OCI-LY1 (cell line): Measurements from ENCODE around the gene TUT1.

Experiments used
- H2AFZ ChIP-seq: fragments of 200-600 bp; sonication (generic), shearing (Covaris generic); 2 replicates; pipeline ENCODE4 v1.6.0; 2014; ENCODE audit warnings: antibody characterized with exemption, mild to moderate bottlenecking, low read length
- H3F3A ChIP-seq: fragments of 200-600 bp; sonication (generic), shearing (Covaris generic); 2 replicates; pipeline ENCODE4 v1.6.0; 2014; ENCODE audit warnings: mild to moderate bottlenecking, antibody characterized with exemption, low read length, moderate library complexity; ENCODE audit not compliant: insufficient read depth
- H3K27ac ChIP-seq: fragments of 200-600 bp; sonication (generic); 2 replicates; pipeline ENCODE4 v1.5.1; 2014; ENCODE audit warnings: low read length, mixed run types, mild to moderate bottlenecking, low read depth; ENCODE audit not compliant: poor library complexity, severe bottlenecking
- H3K27me3 ChIP-seq: fragments of 200-600 bp; sonication (generic); 2 replicates; pipeline ENCODE4 v1.6.0; 2014; ENCODE audit warnings: antibody characterized with exemption, mild to moderate bottlenecking, low read length, moderate library complexity; ENCODE audit not compliant: insufficient read depth
- H3K36me3 ChIP-seq: fragments of 200-600 bp; sonication (generic); 2 replicates; pipeline ENCODE4 v1.6.1; 2014; ENCODE audit warnings: mild to moderate bottlenecking, antibody characterized with exemption, low read length, moderate library complexity, mixed read lengths; ENCODE audit not compliant: insufficient read depth
- H3K4me1 ChIP-seq: fragments of 200-600 bp; sonication (generic); 2 replicates; pipeline ENCODE4 v1.5.1; 2014; ENCODE audit warnings: mild to moderate bottlenecking, low read length, moderate library complexity; ENCODE audit not compliant: insufficient read depth, severe bottlenecking
- H3K4me2 ChIP-seq: fragments of 200-600 bp; sonication (generic), shearing (Covaris generic); 2 replicates; pipeline ENCODE4 v1.6.1; 2014; ENCODE audit warnings: low read length
- H3K4me3 ChIP-seq: fragments of 200-600 bp; sonication (generic); 2 replicates; pipeline ENCODE4 v1.5.1; 2014; ENCODE audit warnings: low read length, low read depth, mild to moderate bottlenecking, mixed read lengths; ENCODE audit not compliant: poor library complexity, severe bottlenecking
- H3K79me2 ChIP-seq: fragments of 200-600 bp; shearing (Covaris generic); 2 replicates; pipeline ENCODE4 v1.6.1; 2016; ENCODE audit warnings: mixed run types, low read length, mixed read lengths; ENCODE audit not compliant: insufficient read depth
- H3K9ac ChIP-seq: fragments of 200-600 bp; sonication (generic), shearing (Covaris generic); 2 replicates; pipeline ENCODE4 v1.6.1; 2014; ENCODE audit warnings: mild to moderate bottlenecking, low read length, mixed read lengths
- H3K9me2 ChIP-seq: fragments of 200-600 bp; sonication (generic), shearing (Covaris generic); 2 replicates; pipeline ENCODE4 v1.6.1; 2014; ENCODE audit warnings: low read depth, mild to moderate bottlenecking, low read length, mixed read lengths
- H3K9me3 ChIP-seq: fragments of 200-600 bp; shearing (Covaris generic); 2 replicates; pipeline ENCODE4 v1.6.1; 2014; ENCODE audit warnings: low read length, mixed read lengths
- H4K20me1 ChIP-seq: fragments of 200-600 bp; sonication (generic), shearing (Covaris generic); 2 replicates; pipeline ENCODE4 v1.6.0; 2016; ENCODE audit warnings: mild to moderate bottlenecking, low read length; ENCODE audit not compliant: insufficient read depth
- EZH2 ChIP-seq: fragments of 200-600 bp; sonication (generic), shearing (Covaris generic); IDR thresholded peaks from 2 replicates; pipeline ENCODE4 v1.8.0; 2017; ENCODE audit warnings: borderline replicate concordance, mixed run types, mild to moderate bottlenecking, antibody characterized with exemption, low read length, moderate library complexity, mixed read lengths
- TF ChIP-seq, protein P1 (sequence below): fragments of 200-600 bp; sonication (generic), shearing (Covaris generic); IDR thresholded peaks from 2 replicates; pipeline ENCODE4 v1.5.1; 2017; ENCODE audit warnings: mild to moderate bottlenecking, antibody characterized with exemption, low read length, moderate library complexity, mixed read lengths

TUT1 gene

DNA sequence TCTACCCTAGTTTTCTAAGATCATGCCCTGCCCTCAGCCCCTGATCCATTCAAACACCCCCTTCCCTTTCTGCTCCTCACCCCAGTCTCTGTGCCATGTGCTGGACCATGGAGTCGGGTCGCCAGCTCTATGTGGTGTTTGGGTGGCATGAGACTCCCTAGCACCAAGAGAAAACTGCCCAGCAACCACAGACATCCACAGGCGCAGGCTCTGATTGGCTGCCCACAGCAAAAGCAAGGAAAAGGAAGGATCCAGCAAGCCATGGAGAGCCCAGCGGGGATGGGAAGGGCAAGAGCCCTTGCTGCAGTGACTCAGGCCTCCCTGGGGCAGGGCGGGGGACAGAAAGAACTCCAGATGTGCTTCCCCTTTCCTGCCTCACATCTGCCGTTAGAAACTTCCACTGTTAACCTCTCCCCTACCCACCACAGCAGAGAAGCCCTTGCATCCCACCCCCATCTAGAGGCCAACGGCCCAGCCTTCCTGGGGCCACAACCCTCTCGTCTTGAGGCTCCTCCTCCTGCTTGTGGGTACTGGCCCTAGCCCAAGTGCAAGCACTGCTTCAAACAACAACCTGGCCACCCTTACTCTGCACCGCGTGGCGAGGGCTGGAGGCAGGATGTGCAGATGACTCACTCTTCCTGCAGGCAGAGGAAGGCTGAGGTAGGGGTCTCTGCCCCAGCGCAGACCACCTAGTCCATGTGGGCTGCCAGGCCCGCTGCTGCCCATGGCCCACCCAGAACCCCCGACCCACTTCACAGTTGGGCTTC is 35.0 kb downstream of the TUT1 start:
- no peaks in the 10 kb centered on the region for H3K79me2 ChIP-seq
- H3K4me2 ChIP-seq = peak overlapping the region; percentile 30; the same call in 1 of the 2 replicates
- H3K27me3 ChIP-seq = no peaks in the 10 kb centered on the region
- no peaks in the 10 kb centered on the region; the same call in 1 of the 2 replicates for H3F3A ChIP-seq
- peak overlapping the region; percentile 19; the same call in 1 of the 2 replicates for H3K9ac ChIP-seq
- TF ChIP-seq, protein P1, sequence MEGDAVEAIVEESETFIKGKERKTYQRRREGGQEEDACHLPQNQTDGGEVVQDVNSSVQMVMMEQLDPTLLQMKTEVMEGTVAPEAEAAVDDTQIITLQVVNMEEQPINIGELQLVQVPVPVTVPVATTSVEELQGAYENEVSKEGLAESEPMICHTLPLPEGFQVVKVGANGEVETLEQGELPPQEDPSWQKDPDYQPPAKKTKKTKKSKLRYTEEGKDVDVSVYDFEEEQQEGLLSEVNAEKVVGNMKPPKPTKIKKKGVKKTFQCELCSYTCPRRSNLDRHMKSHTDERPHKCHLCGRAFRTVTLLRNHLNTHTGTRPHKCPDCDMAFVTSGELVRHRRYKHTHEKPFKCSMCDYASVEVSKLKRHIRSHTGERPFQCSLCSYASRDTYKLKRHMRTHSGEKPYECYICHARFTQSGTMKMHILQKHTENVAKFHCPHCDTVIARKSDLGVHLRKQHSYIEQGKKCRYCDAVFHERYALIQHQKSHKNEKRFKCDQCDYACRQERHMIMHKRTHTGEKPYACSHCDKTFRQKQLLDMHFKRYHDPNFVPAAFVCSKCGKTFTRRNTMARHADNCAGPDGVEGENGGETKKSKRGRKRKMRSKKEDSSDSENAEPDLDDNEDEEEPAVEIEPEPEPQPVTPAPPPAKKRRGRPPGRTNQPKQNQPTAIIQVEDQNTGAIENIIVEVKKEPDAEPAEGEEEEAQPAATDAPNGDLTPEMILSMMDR = no peak
- TF ChIP-seq EZH2 = no peak
- H2AFZ ChIP-seq = no peak overlapping the region
- H3K36me3 ChIP-seq = peaks cover 64% of the 10 kb centered on the region
- H3K4me3 ChIP-seq = no peak overlapping the region
- peak overlapping the region; percentile 74 for H3K27ac ChIP-seq
- no peaks in the 10 kb centered on the region for H3K9me2 ChIP-seq
- no peaks in the 10 kb centered on the region for H3K9me3 ChIP-seq
- H3K4me1 ChIP-seq = peaks cover 55% of the 10 kb centered on the region
- no peaks in the 10 kb centered on the region for H4K20me1 ChIP-seq

DNA sequence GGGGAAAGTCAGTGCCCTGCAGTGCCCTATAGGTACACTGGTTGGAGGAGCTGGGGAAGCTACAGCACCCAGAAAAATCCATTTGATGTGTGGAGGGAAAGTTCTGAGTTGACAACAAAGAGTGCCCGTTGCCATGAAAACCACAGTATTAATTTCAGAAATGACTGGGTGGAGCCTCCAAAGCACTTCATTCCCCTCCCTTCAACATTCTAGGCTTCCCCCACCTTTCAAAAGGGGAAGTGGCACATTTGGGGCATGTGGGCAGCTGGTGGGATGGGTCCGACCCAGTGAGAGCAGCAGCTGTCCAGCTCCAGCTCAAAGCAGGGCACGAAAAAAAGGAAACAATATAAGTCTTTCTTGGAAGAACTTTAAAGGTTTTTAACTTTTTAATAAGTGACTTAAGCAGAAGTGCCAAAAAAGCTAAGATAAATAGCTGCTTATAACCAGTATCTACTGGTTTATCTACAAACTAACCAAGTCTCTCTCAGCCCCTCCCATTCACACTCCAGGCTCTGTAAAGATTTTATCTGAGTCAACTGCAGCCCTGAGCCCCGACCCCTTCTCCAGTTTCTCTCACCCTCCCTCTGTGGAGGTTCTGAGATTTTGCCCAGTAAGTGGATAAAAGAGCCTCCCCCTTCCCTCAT is 35.7 kb downstream of the TUT1 start:
- Histone ChIP-seq H3K79me2 (no peaks in the 10 kb centered on the region), H3F3A (no peaks in the 10 kb centered on the region; the same call in 1 of the 2 replicates), H3K27me3 (0 out of 2 replicates have a peak, but pooled peaks cover 4% of the 10 kb centered on the region), H3K9ac (peak overlapping the region; percentile 19; the same call in 1 of the 2 replicates), H3K4me1 (peaks cover 55% of the 10 kb centered on the region), H3K9me2 (no peaks in the 10 kb centered on the region), H3K9me3 (no peaks in the 10 kb centered on the region), H3K4me3 (no peak overlapping the region), H3K27ac (peak overlapping the region; percentile 74), H2AFZ (no peak overlapping the region), H3K36me3 (peaks cover 57% of the 10 kb centered on the region), H3K4me2 (peak overlapping the region; percentile 30; the same call in 1 of the 2 replicates), H4K20me1 (no peaks in the 10 kb centered on the region)
- TF ChIP-seq, protein P1 = no peak
- TF ChIP-seq EZH2 = no peak

DNA sequence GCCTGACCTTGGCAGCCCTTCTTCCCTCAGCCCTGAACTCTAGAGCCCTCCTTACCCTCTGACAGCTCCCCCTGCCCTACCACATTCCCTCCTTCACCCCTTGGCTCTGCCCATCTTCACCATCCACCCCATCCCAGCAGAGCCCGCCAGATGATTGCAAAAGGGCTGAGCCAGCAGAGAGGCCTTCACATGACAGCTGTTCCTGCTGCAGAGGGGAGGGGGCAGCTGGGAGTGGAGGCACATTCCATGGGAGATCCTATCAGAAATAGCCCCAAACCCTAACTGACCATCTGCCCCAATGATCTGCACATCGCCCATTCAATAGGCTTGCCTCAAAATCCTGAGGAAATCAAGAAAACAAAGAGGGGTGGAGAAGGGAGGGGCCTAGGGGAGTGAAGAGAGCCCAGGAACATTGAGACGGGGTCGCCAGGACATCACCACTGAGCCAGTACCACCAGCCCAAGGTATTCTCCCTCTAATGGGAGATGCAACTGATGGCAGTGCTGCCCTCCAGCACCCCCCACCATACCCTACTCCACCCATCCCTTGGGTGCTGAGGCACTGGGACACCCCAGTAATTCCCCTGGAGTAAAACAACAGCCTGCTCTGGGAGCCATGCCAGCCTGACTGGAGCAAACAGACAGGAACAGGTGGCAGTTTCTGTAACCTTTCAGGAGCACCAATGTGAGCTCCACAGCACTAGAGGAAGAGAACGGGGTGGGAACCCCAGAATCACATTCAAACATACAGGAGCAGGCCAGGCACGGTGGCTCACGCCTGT is 36.7 kb downstream of the TUT1 start:
- Histone ChIP-seq H3K4me3 (no peak overlapping the region), H2AFZ (no peak overlapping the region), H3K4me1 (peaks cover 55% of the 10 kb centered on the region), H3K36me3 (peaks cover 47% of the 10 kb centered on the region), H4K20me1 (no peaks in the 10 kb centered on the region), H3K79me2 (no peaks in the 10 kb centered on the region), H3K27me3 (peaks cover 4% of the 10 kb centered on the region; the same call in 1 of the 2 replicates), H3K27ac (peak overlapping the region; percentile 26), H3K9me3 (no peaks in the 10 kb centered on the region), H3K9me2 (no peaks in the 10 kb centered on the region), H3F3A (no peaks in the 10 kb centered on the region; the same call in 1 of the 2 replicates), H3K9ac (no peak overlapping the region), H3K4me2 (no peak overlapping the region)
- TF ChIP-seq EZH2 = no peak
- TF ChIP-seq, protein P1 = no peak
